IPS-18a (cell line): ENCODE measurements around the gene TCF23.
"Not testable (repeated sequence)": the region's sequence is repeated elsewhere in the genome, so short reads cannot be mapped to it uniquely, and the experiment has no call there.

Experiments
- H3K27ac ChIP-seq: one replicate; pipeline ENCODE4 v1.5.1; 2013; ENCODE audit warnings: low read length
- H3K27me3 ChIP-seq: one replicate; pipeline ENCODE4 v1.6.1; 2013; ENCODE audit warnings: mild to moderate bottlenecking, low read length; ENCODE audit not compliant: control insufficient read depth, insufficient read depth
- H3K36me3 ChIP-seq: one replicate; pipeline ENCODE4 v1.6.1; 2013; ENCODE audit warnings: low read depth, low read length; ENCODE audit not compliant: control insufficient read depth
- H3K4me1 ChIP-seq: one replicate; pipeline ENCODE4 v1.6.1; 2013; ENCODE audit warnings: low read depth, low read length; ENCODE audit not compliant: control insufficient read depth
- H3K4me3 ChIP-seq: one replicate; pipeline ENCODE4 v1.5.1; 2013; ENCODE audit warnings: low read length
- H3K9ac ChIP-seq: one replicate; pipeline ENCODE4 v1.6.1; 2013; ENCODE audit warnings: mild to moderate bottlenecking, low read length, moderate library complexity
- H3K9me3 ChIP-seq: one replicate; pipeline ENCODE4 v1.6.1; 2013; ENCODE audit warnings: low read depth, low read length; ENCODE audit not compliant: control insufficient read depth

Gene TCF23

GRCh38 chr2:27118525-27119329 lies 30.1 kb upstream of the TCF23 start, which contains the start of gene CGREF1:
Gene CGREF1, minus strand, starts transcription at chr2:27119128. Its CDS starts 14,762 bp downstream, at chr2:27104366.
- H3K4me3 ChIP-seq = peak within 1 kb of the TSS; percentile 55
- no peak within 1 kb of the TSS for H3K27ac ChIP-seq
- H3K36me3 ChIP-seq = no peaks in the 10 kb centered on the region
- no peaks in the 10 kb centered on the region for H3K9me3 ChIP-seq
- H3K27me3 ChIP-seq = peaks cover 65% of the 10 kb centered on the region
- H3K4me1 ChIP-seq = peaks cover 4% of the 10 kb centered on the region
- H3K9ac ChIP-seq = no peak within 1 kb of the TSS

GRCh38 chr2:27119330-27119670 lies 29.5 kb upstream of the TCF23 start:
- peaks cover 71% of the 10 kb centered on the region for H3K27me3 ChIP-seq
- not testable (repeated sequence) for H3K27ac ChIP-seq, H3K4me1 ChIP-seq, H3K9ac ChIP-seq, H3K9me3 ChIP-seq, H3K36me3 ChIP-seq
- peak overlapping the region; percentile 55 for H3K4me3 ChIP-seq

- no peak overlapping the region for H3K27ac ChIP-seq
- no peaks in the 10 kb centered on the region for H3K9me3 ChIP-seq
- H3K36me3 ChIP-seq = no peaks in the 10 kb centered on the region
- H3K27me3 ChIP-seq = peaks cover 75% of the 10 kb centered on the region
- H3K9ac ChIP-seq = no peak overlapping the region
- peaks cover 4% of the 10 kb centered on the region for H3K4me1 ChIP-seq
- H3K4me3 ChIP-seq = no peak overlapping the region
Measured at GRCh38 chr2:27121906-27122305, 26.9 kb upstream of the TCF23 start.

- peaks cover 66% of the 10 kb centered on the region for H3K27me3 ChIP-seq
- H3K4me3 ChIP-seq = no peak overlapping the region
- H3K27ac ChIP-seq = no peak overlapping the region
- H3K9ac ChIP-seq = no peak overlapping the region
- no peaks in the 10 kb centered on the region for H3K9me3 ChIP-seq
- H3K4me1 ChIP-seq = peaks cover 4% of the 10 kb centered on the region
- H3K36me3 ChIP-seq = no peaks in the 10 kb centered on the region
Measured at GRCh38 chr2:27122791-27123190, 26.0 kb upstream of the TCF23 start.

- H3K27ac ChIP-seq = no peak within 1 kb of the TSS
- H3K36me3 ChIP-seq = no peaks in the 10 kb centered on the region
- no peaks in the 10 kb centered on the region for H3K9me3 ChIP-seq
- peaks cover 59% of the 10 kb centered on the region for H3K27me3 ChIP-seq
- no peak within 1 kb of the TSS for H3K9ac ChIP-seq
- no peaks in the 10 kb centered on the region for H3K4me1 ChIP-seq
- peak within 1 kb of the TSS; percentile 59 for H3K4me3 ChIP-seq
Measured at GRCh38 chr2:27123302-27124150, 25.3 kb upstream of the TCF23 start, which contains the start of gene ABHD1. Gene ABHD1, plus strand, starts transcription at chr2:27123815. Its CDS starts 134 bp downstream, at chr2:27123949.

- H3K9me3 ChIP-seq = no peaks in the 10 kb centered on the region
Measured at GRCh38 chr2:27125104-27125503, 23.7 kb upstream of the TCF23 start.

GRCh38 chr2:27126252-27126710 lies 22.5 kb upstream of the TCF23 start:
- H3K9me3 ChIP-seq = no peaks in the 10 kb centered on the region
- no peaks in the 10 kb centered on the region for H3K4me1 ChIP-seq
- H3K27ac ChIP-seq = no peak overlapping the region
- no peak overlapping the region for H3K9ac ChIP-seq
- H3K36me3 ChIP-seq = peaks cover 7% of the 10 kb centered on the region
- H3K4me3 ChIP-seq = no peak overlapping the region
- H3K27me3 ChIP-seq = peaks cover 33% of the 10 kb centered on the region

More at GRCh38 chr2:27125104-27125503, 23.7 kb upstream of the TCF23 start:
- Histone ChIP-seq H3K4me1 (no peaks in the 10 kb centered on the region), H3K4me3 (no peak overlapping the region), H3K27me3 (peaks cover 44% of the 10 kb centered on the region), H3K9ac (no peak overlapping the region), H3K27ac (no peak overlapping the region), H3K36me3 (no peaks in the 10 kb centered on the region)

- peaks cover 14% of the 10 kb centered on the region for H3K36me3 ChIP-seq
- H3K4me3 ChIP-seq = no peak overlapping the region
- H3K9me3 ChIP-seq = no peaks in the 10 kb centered on the region
- H3K4me1 ChIP-seq = peaks cover under 1% of the 10 kb centered on the region
- no peak overlapping the region for H3K9ac ChIP-seq
- no peak overlapping the region for H3K27ac ChIP-seq
- H3K27me3 ChIP-seq = peaks cover 15% of the 10 kb centered on the region
Measured at GRCh38 chr2:27127883-27128667, 20.7 kb upstream of the TCF23 start.

- H3K9ac ChIP-seq = no peak overlapping the region
- peaks cover 9% of the 10 kb centered on the region for H3K27me3 ChIP-seq
- peaks cover 14% of the 10 kb centered on the region for H3K36me3 ChIP-seq
- no peak overlapping the region for H3K27ac ChIP-seq
- H3K9me3 ChIP-seq = no peaks in the 10 kb centered on the region
- H3K4me3 ChIP-seq = no peak overlapping the region
- peaks cover 6% of the 10 kb centered on the region for H3K4me1 ChIP-seq
Measured at GRCh38 chr2:27128668-27129571, 19.9 kb upstream of the TCF23 start.

GRCh38 chr2:27130396-27130795 lies 18.4 kb upstream of the TCF23 start:
- H3K4me3 ChIP-seq = no peak overlapping the region
- H3K27ac ChIP-seq = no peak overlapping the region
- peaks cover 6% of the 10 kb centered on the region for H3K4me1 ChIP-seq
- H3K9ac ChIP-seq = no peak overlapping the region
- no peaks in the 10 kb centered on the region for H3K27me3 ChIP-seq
- no peaks in the 10 kb centered on the region for H3K9me3 ChIP-seq
- H3K36me3 ChIP-seq = peaks cover 14% of the 10 kb centered on the region
